Limb (tissue), 2 donors: ENCODE data around the gene DIS3L2.
"Not testable (repeated sequence)": the region's sequence is repeated elsewhere in the genome, so short reads cannot be mapped to it uniquely, and the experiment has no call there.

Source experiments
- DNase-seq, 2 donors: peaks; one replicate each; pipeline ENCODE4 v3.0.0-alpha.2; 2016; ENCODE audit errors: extremely low spot score in 2 of 2

Gene DIS3L2

DNA sequence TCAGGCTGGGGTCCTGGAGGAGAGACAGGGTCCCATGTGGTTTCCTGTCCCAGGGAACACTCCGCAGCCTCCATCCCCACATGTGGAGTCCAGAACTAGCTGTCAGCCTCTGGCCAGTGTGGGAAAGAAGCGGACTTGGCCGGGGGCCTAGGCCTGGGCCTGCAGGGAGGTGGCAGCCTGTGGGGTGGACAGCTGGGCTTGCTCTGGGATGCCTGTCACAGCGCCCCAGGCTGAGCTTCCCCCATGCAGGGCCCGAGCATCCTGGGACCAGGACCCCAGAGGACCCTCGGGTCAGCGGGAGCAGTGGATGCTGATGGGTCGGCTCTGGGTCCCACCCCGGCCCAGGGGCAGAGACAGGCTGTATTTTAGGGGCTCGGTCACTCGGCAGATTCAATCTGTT lies 369.5 kb downstream of the DIS3L2 start:
- not testable (repeated sequence) for DNase-seq

DNA sequence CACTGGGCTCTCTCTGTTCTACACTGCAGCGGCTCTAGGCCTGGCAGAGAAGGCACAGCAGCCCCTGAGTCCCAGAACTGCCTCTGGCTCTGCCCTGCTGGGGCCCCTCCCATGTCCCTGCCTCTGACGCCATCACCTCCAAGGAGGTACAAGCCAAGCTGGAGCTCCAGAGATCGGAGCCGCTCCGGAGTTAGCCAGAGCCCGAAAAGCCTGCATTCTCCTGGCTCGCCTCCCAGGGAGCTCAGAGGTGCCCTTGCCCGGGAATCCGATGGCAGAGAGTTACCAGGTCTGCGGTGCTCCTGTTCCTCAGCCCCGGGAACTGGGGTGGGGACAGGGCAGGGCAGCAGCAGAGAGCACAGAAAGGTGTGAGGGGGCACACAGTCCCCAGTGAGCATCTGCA lies 370.1 kb downstream of the DIS3L2 start:
- DNase-seq = not testable (repeated sequence)

DNA sequence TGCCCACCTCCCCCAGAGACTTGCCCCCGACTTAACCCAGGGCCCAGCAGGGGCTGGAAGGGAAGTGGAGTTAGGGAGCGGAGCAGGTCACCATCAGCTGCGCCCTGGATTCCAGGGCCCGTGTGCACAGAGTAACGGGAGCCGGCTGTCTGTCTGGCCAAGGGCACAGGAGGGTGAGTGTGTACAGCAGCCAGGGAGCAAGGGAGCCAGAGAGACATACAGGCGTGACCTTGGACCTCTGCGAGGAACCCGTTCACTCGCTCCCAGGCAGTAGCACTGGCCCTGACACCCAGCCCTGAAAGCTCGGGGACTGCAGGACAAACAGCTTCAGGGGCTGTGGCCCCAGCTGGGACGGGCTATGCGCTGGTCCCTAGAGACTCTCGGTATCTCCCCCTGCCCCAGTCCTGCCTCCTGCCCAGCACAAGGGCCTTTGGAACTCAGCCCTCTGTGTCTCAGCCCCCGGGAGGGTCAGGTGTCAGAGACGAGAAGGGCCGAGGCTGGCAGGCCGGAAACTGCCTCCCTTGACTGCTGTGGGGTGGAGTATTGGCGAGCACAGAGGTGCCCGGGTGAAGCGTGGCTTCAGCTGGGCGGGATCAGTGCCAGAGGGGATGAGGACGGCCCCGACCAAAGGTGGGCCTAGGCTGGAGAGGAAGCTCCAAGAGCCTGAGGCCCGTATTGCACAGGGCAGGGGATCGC lies 370.9 kb downstream of the DIS3L2 start:
- not testable (repeated sequence) for DNase-seq

DNA sequence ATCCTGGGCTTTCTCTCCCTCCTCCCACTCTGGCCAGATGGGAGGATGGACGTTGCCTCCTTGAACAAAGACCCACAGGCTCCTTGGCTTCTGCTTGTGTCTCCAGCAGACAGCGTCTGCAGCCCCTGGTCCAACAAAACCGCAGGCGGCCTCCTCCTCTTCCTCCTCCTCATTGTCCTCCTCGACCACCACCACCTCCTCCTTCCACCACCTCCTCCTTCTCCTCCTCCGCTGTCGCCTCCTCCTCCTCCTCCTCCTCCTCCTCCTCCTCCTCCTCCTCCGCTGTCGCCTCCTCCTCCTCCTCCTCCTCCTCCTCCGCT lies 371.4 kb downstream of the DIS3L2 start:
- no peak for DNase-seq

DNA sequence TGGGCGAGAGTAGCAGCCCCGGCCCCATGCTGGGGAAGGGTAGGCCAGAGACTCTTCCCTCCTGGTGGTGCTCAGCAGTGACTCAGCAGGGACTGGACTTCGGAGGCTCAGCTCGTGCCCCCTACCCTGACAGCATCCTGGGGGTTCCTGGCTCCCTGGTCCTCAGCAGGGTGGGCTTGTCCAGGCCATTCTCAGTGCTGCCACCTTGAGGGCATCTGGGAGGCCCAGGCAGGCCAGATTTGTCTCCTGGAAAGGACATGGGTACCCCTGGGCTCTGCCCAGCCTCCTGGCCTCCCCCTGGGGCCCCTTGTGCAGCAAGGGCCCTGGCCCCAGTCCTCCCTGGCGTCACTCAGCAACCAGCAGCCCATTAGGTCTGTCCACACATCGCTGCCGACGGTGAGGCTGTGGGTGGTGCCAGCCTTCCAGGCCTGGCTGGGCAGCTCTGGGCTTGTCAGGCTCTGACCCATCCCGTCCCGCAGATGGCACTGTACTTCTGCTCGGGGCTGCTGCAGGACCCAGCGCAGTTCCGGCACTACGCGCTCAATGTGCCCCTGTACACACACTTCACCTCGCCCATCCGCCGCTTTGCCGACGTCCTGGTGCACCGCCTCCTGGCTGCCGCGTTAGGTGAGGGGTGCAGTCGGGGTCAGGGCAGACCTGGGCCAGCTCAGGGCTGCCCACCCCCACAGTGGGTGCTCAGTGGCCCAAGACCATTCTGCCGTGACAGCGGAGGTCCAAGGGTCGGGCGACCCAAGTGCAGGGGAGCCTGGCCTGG lies 372.0 kb downstream of the DIS3L2 start:
- peak in 1 of 2 donors; percentile 43 for DNase-seq

DNA sequence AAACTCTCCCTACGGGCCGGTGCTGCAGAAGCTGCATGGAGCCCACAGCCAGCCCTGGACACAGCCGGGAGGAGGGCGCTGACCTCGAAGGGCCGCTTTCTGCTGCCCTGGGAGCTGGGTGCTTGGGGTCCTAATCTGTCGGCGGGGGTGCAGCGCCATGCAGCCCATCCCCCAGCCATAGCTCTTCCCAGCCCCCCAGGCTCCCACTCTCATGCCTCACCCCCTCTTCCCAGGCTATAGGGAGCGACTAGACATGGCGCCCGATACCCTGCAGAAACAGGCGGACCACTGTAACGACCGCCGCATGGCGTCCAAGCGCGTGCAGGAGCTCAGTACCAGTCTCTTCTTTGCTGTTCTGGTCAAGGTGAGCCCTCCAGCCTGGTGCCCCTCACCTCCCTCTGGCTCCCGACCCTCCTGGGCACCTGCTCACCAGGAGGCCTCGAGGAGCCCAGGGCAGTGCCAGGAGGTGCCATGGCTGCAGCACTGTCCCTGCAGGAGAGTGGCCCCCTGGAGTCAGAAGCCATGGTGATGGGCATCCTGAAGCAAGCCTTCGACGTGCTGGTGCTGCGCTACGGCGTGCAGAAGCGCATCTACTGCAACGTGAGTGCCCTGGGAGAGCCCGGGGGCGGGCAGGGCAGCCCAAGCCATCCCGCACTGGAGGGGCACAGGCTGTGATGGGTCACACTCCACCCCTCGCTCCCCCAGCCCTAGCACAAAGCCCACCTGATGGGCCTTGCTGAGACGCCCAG lies 372.8 kb downstream of the DIS3L2 start:
- DNase-seq = peak in 1 of 2 donors; percentile 18

DNA sequence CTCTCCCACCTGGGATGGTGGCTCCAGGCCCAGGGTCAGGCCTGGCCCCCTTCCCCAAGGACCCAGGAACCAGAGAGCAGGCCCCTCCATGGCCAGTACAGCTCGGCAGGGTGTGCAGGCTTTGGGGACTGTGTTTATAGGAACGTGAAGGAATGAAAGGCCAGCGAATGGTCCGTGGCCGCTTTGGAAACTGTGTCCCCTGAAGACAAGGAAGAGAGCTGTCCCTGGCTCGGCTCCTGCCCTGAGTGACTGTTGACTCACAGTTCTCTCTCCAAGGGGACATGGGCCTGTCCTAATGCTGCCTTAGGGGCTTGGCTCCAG lies 373.3 kb downstream of the DIS3L2 start:
- not testable (repeated sequence) for DNase-seq

DNA sequence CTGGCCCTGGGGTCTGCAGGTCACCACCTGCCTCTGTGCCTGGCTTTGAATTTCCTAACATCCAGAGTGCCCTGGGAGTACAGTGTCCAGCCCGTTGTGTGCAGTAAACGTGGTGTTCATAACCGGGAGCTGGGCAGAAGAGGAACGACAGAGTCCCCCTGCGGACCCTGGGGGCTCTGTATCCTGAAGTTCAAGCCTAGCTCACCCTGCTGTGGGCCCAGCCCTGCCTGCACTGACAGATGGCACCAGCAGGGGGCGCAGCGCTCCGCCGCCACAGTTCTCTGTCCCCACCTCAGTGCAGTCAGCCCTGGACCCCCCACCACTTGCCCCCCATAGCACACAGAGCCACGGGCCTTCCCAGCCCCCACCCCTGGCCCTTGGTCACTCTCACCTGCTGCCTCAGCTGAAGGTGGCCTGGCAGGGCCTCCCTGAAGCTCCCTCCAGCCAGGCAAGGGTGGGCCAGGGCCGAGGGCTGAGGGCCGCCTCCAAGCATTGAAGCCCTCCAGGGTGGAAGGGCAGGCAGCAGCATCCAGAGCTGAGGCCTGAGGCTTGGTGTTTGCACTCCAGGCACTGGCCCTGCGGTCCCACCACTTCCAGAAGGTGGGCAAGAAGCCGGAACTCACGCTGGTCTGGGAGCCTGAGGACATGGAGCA lies 373.8 kb downstream of the DIS3L2 start:
- DNase-seq = peak in 1 of 2 donors; percentile 28

DNA sequence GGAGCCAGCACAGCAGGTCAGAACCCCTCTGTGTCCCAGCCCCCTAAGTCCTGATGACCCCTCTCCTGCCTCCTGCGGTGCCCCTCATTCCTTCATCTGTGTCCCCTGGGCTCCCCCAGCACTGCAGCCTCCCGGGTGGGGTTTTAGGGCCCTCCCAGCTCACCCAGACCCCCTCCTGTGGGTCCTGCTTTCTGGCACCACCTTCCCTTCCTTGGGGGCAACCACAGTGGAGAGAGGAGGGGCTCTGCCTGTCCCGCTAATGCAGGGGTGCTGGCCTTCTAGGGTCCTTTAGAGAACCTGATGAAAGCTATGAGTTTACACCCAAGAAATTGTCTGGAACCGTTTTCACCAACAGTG lies 374.3 kb downstream of the DIS3L2 start:
- DNase-seq = peak in 1 of 2 donors; percentile 25

DNA sequence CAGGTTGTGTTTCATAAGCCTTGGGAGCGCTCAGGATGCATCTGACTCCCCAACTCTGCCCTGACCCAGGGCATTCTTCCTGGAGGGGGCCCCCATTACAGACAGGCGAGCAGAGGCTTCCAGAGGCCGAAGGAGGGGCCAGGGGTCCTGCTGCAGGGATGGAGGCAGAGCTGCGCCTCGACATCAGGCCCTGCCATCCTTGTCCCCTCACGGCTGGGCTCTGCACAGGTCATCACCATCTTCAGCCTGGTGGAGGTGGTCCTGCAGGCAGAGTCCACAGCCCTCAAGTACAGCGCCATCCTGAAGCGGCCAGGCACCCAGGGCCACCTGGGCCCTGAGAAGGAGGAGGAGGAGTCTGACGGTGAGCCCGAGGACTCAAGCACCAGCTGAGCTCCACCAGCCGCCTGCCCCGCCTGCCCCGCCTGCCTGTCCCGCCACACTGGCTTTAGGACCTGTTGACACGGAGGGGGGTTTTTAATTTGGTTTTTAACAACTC lies 374.8 kb downstream of the DIS3L2 start:
- peak in 1 of 2 donors; percentile 24 for DNase-seq

DNA sequence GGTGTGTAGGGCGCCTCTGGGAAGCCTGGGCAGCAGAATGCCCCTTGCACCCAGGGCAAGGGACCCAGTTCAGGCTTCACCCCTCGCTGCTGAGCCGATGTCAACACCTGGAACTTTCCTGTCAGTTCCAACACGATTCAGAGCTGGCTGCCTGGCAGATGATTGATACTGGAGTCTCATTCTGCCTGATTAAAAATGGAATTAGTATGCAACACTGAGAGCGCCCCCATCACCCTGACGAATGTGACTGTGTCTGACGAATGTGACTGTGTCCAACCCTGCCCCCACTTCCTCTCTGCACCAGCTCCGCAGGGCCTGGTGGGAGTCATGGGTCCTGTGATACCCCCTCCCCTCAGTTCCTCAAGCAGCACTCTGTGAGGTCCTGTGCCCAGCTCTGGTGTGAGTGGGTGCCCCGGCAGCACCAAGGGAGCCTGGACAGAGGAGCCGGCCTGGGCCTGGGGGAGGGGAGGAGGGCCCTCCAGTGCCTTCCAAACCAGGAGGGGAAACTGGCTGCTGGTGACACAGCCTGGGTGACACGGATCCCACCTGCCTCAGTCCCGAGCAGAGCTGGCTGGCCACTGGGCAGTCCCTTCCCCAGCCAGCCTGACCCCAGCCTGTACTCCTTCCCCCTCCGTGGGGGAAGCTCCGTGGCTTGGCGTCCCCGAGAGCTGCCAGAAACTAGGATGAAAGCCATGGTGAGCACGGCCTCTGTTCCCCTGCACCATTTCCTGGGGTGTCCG lies 375.6 kb downstream of the DIS3L2 start:
- DNase-seq = no peak

DNA sequence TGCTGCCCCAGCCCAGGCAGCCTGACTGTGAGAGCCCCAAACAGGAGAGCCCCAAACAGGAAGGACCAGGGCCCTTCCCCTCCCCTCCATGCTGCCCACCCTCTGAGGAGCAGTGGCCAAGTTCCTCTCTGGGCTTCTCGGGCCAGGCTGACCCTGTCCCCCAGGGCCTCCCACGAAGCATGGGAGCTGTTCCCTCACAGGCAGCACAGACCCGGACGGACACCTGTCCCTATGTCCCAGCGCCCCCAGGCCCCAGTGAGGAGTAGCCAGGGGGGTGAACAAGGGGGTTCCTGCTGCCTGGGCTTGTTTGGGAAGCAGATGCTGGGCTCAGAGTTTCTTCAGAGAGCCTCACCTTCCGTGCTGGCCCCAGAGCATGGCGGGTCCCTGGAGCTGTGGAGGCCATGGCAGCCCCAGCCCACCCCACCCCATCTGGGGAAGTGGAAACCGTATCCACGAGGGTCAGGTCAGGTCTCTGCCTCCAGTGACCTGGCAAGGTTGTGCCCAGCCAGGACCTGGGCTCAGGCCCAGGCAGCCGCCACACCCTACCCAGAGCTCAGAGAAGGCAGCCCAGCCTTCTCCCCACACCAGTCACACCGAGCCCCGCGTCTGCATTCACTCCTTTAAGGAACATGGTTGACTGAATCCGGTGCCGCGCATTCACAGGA lies 376.7 kb downstream of the DIS3L2 start:
- DNase-seq = not testable (repeated sequence)

DNA sequence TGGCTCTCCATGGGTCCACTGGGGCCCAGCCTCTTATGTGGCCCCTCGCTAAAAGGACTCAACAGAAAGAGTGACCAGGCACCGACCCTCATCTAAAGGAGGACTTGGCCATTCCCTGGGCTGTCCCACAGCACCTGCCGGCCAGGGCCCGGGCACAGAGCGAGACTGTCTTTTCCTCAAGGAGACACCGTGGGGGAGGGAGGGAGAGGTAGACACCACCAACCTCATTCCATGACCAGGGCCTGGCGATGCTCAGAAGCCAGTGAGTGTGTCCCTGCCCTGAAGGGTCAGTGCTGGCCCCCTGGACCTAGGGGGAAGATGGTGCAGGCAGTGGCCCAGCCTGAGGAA lies 377.2 kb downstream of the DIS3L2 start:
- no peak for DNase-seq

DNA sequence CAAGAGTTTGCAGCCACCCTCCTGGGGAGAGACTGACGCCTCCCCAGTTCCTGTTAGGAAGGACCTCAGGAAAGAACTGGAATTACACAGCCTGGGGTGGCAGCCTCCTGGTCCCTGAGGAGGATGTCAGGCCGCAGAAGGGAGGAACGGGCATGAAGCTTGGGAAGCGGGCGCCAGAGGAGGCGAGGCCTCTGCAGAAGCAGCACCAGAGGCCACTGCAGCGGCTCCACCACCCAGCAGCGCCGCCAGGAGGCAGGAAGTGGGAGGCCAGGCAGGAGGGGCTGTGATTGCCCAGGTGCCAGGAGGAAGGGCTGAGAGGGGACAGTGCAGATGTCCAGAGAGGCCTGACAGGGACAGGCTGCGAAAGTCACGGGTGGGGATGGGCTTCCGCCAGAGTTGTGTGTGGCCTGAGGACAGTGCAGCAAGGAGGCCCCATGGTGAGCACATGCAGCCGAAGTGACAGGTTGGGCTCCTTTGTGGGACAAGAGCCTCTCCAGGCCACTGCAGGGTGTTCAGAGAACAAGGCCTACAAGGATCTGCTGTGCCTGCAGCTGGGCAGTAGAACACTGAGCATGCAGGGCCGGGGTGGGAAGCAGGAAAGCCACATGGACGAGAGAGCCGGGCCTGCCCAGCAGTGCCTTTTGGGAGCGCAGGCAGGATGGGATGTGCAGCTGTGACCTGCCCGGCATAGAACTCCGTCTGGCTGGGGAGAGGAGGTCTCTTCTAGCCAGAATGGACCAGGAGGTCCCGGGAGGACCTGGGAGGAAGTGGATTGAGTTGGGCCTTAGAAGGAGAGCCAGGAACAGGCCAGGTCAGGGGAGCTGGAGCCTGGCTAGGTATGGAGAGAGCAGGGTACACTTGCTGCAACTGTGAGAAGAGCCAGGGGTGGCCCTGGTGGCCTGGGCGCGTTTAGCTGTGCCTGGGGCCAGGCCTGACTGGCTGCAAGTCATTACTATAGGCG lies 377.9 kb downstream of the DIS3L2 start:
- no peak for DNase-seq

DNA sequence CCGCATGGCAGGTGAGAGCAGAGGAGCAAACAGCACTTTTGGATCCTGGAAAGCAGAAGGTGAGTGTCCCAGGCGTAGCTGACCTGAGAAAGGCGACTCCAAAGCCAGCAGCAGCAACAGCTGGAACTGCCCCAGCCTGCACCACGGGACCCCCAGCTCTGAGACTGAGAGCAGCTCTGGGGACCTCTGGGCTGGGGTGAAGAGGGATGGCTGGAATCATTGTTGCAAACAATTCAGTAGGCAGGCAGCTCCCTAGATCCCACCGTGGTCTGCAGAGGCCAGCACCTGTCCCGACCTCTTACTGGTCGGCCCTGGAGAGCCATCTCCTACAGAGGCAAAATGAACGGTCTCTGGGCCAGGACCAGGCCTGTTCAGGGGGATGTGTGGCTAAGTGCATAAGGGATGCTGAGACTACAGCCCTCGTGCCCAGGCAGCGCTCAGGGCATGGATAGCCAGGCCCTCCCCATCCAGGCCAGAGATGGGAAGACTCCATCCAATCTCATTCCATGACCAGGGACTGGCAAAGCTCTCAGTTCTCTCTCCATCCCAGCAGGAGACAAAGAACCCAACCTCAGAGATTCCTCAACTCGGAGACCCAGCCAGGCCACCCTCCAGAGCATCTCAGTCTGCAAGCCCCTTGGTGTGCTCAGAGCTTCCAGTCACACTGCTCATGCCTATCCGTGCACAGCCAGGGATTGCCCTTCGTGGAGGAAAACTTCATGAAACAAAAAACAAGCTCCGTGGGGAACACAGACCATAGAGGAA lies 378.8 kb downstream of the DIS3L2 start:
- no peak for DNase-seq

DNA sequence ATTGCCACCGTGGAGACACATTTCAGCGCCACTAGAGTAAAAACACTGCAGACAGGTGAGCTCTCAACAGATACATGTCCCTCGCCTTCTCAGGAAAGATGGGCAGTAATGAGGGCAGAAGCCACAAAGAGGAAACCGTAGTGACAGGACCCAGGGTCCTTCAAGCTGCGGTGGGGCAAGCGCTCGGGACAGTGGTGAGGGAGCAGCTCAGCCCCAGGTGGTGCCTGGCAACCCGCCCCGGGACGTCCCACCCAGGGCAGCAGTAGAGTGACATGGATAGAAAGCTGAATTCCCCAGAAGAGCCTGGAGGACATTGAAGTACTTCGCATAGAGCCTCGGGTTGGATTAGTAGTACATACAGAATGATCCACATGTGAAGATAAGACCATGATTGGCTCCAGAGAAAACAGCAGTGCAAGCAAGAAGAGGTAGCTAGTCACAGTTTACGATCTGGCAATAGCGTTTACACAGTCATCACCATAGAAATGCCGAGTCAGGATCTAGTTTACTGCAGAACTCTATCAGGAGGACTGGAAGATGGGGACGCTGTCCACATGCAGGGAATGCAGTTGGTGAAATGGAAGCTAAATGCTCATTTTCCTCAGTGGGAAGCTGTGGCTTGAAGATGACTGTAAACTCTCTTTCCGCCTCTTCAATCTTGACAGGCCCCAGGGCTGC lies 379.7 kb downstream of the DIS3L2 start:
- no peak for DNase-seq

DNA sequence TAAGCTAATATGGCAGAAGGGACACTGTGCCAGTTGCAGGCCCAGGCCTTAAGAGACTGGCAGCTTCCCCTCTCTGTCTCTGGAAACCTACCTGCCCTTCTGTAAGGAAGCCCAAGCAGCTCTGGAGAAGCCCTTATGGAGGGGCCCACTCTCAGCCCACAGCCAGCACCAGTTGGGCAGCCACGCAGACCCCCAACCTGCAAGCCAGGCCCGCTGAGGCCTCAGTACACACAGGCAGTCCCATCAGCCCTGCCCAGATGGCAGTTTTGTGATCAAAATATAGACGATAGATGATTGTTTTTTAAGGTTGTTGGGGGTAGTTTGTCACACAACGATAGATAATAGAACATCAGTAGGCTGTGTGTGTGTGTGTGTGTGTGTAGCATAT lies 380.2 kb downstream of the DIS3L2 start:
- DNase-seq = no peak
